ENCODE measurements around the gene PRODH2.

GRCh38 chr19:35858311-35858710 lies 45.7 kb upstream of the PRODH2 start:
- TF ChIP-seq JUND (IDR thresholded peaks at IDR 0.05) = no peak
- no peak for TF ChIP-seq CTCF (IDR thresholded peaks at IDR 0.05; ENCODE audit: low read depth, low read length, missing input control)
- TF ChIP-seq SP1 (IDR thresholded peaks at IDR 0.05) = no peak
- TF ChIP-seq MAX (IDR thresholded peaks at IDR 0.05) = no peak
- no peak for TF ChIP-seq TAF1 (conservative IDR thresholded peaks at IDR 0.05)
